Loucy (cell line): ENCODE measurements around the gene DAPL1.

Experiments
- H2AFZ ChIP-seq: fragments of 200-600 bp; sonication (generic); 2 replicates; pipeline ENCODE4 v1.6.0; 2016; ENCODE audit warnings: antibody characterized with exemption, mild to moderate bottlenecking, low read length, moderate library complexity
- H3F3A ChIP-seq: fragments of 200-600 bp; 2 replicates; pipeline ENCODE4 v1.6.0; 2016; ENCODE audit warnings: antibody characterized with exemption, low read depth, mild to moderate bottlenecking
- H3K27me3 ChIP-seq: fragments of 200-600 bp; sonication (generic); 2 replicates; pipeline ENCODE4 v1.6.1; 2014; ENCODE audit warnings: low read length, mild to moderate bottlenecking; ENCODE audit not compliant: insufficient read depth, poor library complexity, severe bottlenecking
- H3K36me3 ChIP-seq: fragments of 200-600 bp; sonication (generic); 2 replicates; pipeline ENCODE4 v1.6.1; 2016; ENCODE audit warnings: low read length; ENCODE audit not compliant: insufficient read depth
- H3K4me1 ChIP-seq: fragments of 200-600 bp; sonication (generic); 2 replicates; pipeline ENCODE4 v1.5.1; 2014; ENCODE audit warnings: low read length, mild to moderate bottlenecking; ENCODE audit not compliant: insufficient read depth, poor library complexity, severe bottlenecking
- H3K4me2 ChIP-seq: fragments of 200-600 bp; sonication (generic); 2 replicates; pipeline ENCODE4 v1.6.0; 2014; ENCODE audit warnings: antibody characterized with exemption, low read length, low read depth, mild to moderate bottlenecking; ENCODE audit not compliant: poor library complexity, severe bottlenecking
- H3K4me3 ChIP-seq: fragments of 200-600 bp; sonication (generic); 2 replicates; pipeline ENCODE4 v1.5.1; 2014; ENCODE audit warnings: low read length, mild to moderate bottlenecking, mixed read lengths; ENCODE audit not compliant: poor library complexity, severe bottlenecking
- H3K79me2 ChIP-seq: fragments of 200-600 bp; sonication (generic); 2 replicates; pipeline ENCODE4 v1.6.1; 2014; ENCODE audit warnings: low read length; ENCODE audit not compliant: insufficient read depth
- H3K9ac ChIP-seq: fragments of 200-600 bp; sonication (generic); 2 replicates; pipeline ENCODE4 v1.6.0; 2014; ENCODE audit warnings: mild to moderate bottlenecking, low read depth, low read length, moderate library complexity; ENCODE audit not compliant: poor library complexity, severe bottlenecking
- H3K9me2 ChIP-seq: fragments of 200-600 bp; sonication (generic); replicated peaks from 2 replicates; pipeline ENCODE4 v1.6.1; 2016; ENCODE audit warnings: low read depth, low read length, mixed read lengths
- H3K9me3 ChIP-seq: fragments of 200-600 bp; sonication (generic); 2 replicates; pipeline ENCODE4 v1.6.1; 2014; ENCODE audit warnings: mild to moderate bottlenecking, antibody characterized with exemption, low read length, low read depth; ENCODE audit not compliant: insufficient read depth
- H4K20me1 ChIP-seq: fragments of 200-600 bp; sonication (generic); 2 replicates; pipeline ENCODE4 v1.6.0; 2014; ENCODE audit warnings: antibody characterized with exemption, low read length, mild to moderate bottlenecking; ENCODE audit not compliant: insufficient read depth, poor library complexity, severe bottlenecking
- CTCF ChIP-seq: fragments of 200-600 bp; sonication (generic); conservative IDR thresholded peaks from 2 replicates; pipeline ENCODE4 v1.5.1; 2014; ENCODE audit warnings: mild to moderate bottlenecking, antibody characterized with exemption, low read length
- EZH2phosphoT487 ChIP-seq: fragments of 200-600 bp; IDR thresholded peaks from 2 replicates; pipeline ENCODE4 v1.6.1; 2018; ENCODE audit warnings: antibody characterized with exemption, mild to moderate bottlenecking, moderate library complexity, borderline replicate concordance

Gene DAPL1

GRCh38 chr2:158835431-158835830 is 40.3 kb downstream of the DAPL1 start:
- Histone ChIP-seq H3K79me2 (no peaks in the 10 kb centered on the region), H2AFZ (no peak overlapping the region), H3K4me1 (no peaks in the 10 kb centered on the region), H3K4me3 (no peak overlapping the region), H3F3A (no peaks in the 10 kb centered on the region), H3K9me3 (no peaks in the 10 kb centered on the region), H3K9me2 (no peaks in the 10 kb centered on the region), H3K4me2 (no peak overlapping the region), H3K9ac (no peak overlapping the region), H3K27me3 (no peaks in the 10 kb centered on the region), H4K20me1 (no peaks in the 10 kb centered on the region), H3K36me3 (no peaks in the 10 kb centered on the region)
- no peak for TF ChIP-seq CTCF
- TF ChIP-seq EZH2phosphoT487 = no peak

- no peak overlapping the region for H3K4me2 ChIP-seq
- H3K36me3 ChIP-seq = no peaks in the 10 kb centered on the region
- TF ChIP-seq EZH2phosphoT487 = no peak
- H3F3A ChIP-seq = no peaks in the 10 kb centered on the region
- H3K9me3 ChIP-seq = no peaks in the 10 kb centered on the region
- H3K9ac ChIP-seq = no peak overlapping the region
- no peaks in the 10 kb centered on the region for H3K4me1 ChIP-seq
- H4K20me1 ChIP-seq = no peaks in the 10 kb centered on the region
- H3K79me2 ChIP-seq = no peaks in the 10 kb centered on the region
- no peaks in the 10 kb centered on the region for H3K9me2 ChIP-seq
- no peak overlapping the region for H2AFZ ChIP-seq
- H3K4me3 ChIP-seq = no peak overlapping the region
- H3K27me3 ChIP-seq = no peaks in the 10 kb centered on the region
Measured at GRCh38 chr2:158837645-158838044, 42.5 kb downstream of the DAPL1 start.

GRCh38 chr2:158841850-158842249 is 46.7 kb downstream of the DAPL1 start:
- Histone ChIP-seq H3K79me2 (no peaks in the 10 kb centered on the region), H3K4me1 (no peaks in the 10 kb centered on the region), H4K20me1 (no peaks in the 10 kb centered on the region), H3K36me3 (no peaks in the 10 kb centered on the region), H3K9ac (no peak overlapping the region), H2AFZ (no peak overlapping the region), H3K9me2 (no peaks in the 10 kb centered on the region), H3F3A (no peaks in the 10 kb centered on the region), H3K4me3 (no peak overlapping the region), H3K4me2 (no peak overlapping the region), H3K27me3 (no peaks in the 10 kb centered on the region), H3K9me3 (no peaks in the 10 kb centered on the region)
- TF ChIP-seq CTCF (no peak), EZH2phosphoT487 (no peak)

GRCh38 chr2:158845444-158845843 is 50.3 kb downstream of the DAPL1 start:
- no peaks in the 10 kb centered on the region for H4K20me1 ChIP-seq
- H3K36me3 ChIP-seq = no peaks in the 10 kb centered on the region
- no peaks in the 10 kb centered on the region for H3K9me2 ChIP-seq
- H3F3A ChIP-seq = no peaks in the 10 kb centered on the region
- no peak overlapping the region for H3K4me2 ChIP-seq
- no peaks in the 10 kb centered on the region for H3K4me1 ChIP-seq
- no peaks in the 10 kb centered on the region for H3K9me3 ChIP-seq
- no peak overlapping the region for H2AFZ ChIP-seq
- no peak overlapping the region for H3K4me3 ChIP-seq
- H3K9ac ChIP-seq = no peak overlapping the region
- TF ChIP-seq EZH2phosphoT487 = no peak
- no peak for TF ChIP-seq CTCF
- H3K27me3 ChIP-seq = no peaks in the 10 kb centered on the region
- H3K79me2 ChIP-seq = no peaks in the 10 kb centered on the region
